SK-MEL-5 (cell line): ENCODE results near the gene SCAMP5. TPM values are rescaled to one million over a fixed set of nuclear protein-coding genes. Genes with fewer than 3 reads are reported as not detected.
A peak's percentile ranks its signal among the peaks of the same experiment; 100 is the strongest.

Source experiments
- DNase-seq: peaks from one replicate; pipeline ENCODE4 v3.0.0-alpha.2; 2016; ENCODE audit warnings: low read depth, low spot score
- in situ Hi-C: cut with HindIII; loops from 2 replicates; pipeline ENCODE4 v1.10.0; 2016; ENCODE audit warnings: low sequenced_read_pairs, high pct_unique_total_duplicates, low pct_unique_long_range_greater_than_20kb
- total RNA-seq: library from RNA; depleted of rRNA; stranded (reverse); fragments of >200 nt; shearing (Covaris generic); gene quantifications from 2 replicates; pipeline ENCODE4 v1.2.3, GENCODE V29; 2014

The SCAMP5 gene
- total RNA-seq, 1 experiment from 2014 or later: 5.4 TPM

- DNase-seq: no peak
- in situ Hi-C loops: no loop called here
Observed at GRCh38 chr15:74997543-74997942, 2.2 kb downstream of the SCAMP5 start.

DNA sequence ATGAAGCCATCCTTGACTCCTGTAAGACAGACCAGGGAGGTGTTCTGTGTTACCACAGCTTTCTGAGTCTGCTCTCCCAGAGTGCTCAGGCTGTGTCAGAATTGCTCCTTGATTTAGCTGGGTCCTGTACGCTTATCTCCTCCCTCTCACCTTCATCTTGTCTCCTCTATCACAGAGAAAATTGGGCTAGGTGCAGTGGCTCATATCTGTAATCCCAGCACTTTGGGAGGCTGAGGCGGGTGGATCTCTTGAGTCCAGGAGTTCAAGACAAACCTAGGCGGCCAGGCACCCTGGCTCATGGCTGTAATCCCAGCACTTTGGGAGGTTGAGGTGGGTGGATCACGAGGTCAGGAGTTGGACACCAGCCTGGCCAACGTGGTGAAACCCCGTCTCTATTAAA, 5.9 kb downstream of the SCAMP5 start:
- DNase-seq: no peak
- in situ Hi-C loops: no loop called here

DNA sequence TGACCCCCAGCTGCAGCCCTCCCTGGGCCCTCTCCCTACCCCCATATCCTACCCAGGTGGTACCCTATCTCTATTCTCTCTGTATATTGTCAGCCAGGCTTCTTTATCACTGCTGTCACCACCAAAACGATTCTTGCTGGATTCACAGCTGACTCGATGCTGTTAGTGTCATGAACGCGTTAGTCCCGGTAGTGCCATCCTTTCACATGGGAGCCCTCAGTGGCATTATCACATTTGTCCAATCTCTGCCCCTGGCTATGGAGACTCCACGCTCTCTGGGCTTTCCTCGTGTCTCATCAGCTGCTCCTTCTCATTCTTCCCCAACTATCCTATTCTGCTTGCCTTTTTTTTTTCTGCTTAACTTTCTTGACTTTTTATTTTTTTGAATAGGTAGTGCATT, 7.0 kb downstream of the SCAMP5 start:
- in situ Hi-C loops: no loop called here
- DNase-seq: no peak

GRCh38 chr15:75007216-75007615, 11.9 kb downstream of the SCAMP5 start:
- no peak for DNase-seq
- in situ Hi-C loops: no loop called here

DNA sequence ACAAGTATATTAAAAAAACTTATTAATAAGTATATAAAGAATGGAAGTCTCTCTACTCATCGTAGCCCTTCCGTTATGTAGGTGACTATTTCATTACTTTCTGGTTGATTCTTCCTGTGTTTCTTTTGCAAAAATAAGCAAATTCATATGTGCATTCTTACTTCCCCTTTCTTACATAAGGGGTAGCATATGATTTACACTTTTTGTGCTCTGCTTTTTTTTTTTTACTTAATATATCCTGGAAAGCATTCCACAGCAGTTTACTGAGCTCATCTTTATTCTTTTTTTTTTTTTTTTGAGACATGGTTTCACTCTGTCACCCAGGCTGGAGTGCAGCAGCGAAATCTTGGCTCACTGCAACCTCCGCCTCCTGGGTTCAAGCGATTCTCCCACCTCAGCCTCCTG, 12.9 kb downstream of the SCAMP5 start:
- in situ Hi-C loops: no loop called here
- no peak for DNase-seq

GRCh38 chr15:75008629-75009326, 13.4 kb downstream of the SCAMP5 start:
- in situ Hi-C loops: no loop called here
- DNase-seq: no peak

DNA sequence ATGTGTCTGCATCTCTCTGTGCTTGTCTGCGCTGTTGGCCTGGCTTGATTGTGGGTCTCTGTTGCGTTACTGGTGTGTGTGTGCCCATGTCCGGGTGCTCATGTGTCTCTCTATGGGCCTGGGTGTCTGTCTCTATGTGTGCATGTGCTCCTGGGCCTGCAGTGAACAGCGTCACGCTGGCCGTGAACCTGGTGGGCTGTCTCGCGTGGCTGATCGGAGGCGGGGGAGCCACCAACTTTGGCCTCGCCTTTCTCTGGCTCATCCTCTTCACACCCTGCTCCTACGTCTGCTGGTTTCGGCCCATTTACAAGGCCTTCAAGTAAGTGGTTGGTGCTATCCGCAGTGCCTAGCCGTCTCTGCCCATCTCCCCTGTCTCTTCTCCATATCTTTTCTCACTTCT, 21.1 kb downstream of the SCAMP5 start:
- in situ Hi-C loops: no loop called here
- DNase-seq: no peak

DNA sequence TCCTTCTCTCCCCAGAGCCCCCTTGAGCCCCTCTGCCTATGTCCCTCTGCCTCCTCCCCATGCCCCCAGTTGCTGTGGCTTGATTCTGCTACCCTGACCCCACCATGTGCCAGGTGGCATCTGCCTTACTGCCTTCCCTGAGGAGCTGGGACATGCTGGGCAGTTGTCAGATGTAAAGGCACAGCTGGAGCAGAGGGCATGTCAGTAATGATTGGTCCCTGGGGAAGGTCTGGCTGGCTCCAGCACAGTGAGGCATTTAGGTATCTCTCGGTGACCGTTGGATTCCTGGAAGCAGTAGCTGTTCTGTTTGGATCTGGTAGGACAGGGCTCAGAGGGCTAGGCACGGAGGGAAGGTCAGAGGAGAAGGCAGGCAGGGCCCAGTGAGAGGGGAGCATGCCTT, 24.6 kb downstream of the SCAMP5 start:
- in situ Hi-C loops: no loop called here
- DNase-seq: no peak

DNA sequence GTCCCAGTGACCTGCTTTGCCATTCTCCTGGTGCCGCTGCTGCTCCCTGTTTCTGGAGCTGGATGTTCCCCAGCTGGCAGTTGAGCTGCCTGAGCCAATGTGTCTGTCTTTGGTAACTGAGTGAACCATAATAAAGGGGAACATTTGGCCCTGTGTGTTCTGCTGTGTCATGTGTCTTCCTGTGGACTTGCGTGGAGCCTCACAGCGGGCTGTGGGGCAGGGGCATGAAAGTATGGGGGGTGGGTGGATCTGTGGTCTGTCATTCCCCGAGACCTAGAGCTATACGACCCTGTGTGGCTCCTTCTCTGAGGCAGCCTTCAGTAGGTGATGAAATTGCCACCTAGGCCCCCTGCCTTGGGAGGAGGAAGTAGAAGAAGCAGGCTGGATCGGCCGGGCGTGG, 26.0 kb downstream of the SCAMP5 start:
- in situ Hi-C loops: no loop called here
- DNase-seq: no peak

DNA sequence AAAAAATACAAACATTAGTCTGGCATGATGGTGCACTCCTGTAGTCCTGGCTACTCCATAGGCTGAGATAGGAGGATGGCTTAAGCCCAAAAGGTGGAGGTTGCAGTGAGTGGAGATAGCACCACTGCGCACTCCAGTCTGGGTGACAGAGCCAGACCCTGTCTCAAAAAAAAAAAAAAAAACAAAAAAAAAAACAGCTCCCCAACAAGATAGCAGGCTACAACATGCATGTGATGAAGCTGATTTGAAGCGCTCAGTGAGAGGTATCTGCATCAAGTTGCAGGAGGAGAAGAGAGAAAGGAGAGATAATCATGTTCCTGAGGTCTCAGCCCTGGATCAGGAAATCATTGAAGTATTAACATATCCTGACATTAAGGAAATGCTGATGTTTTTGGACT, 27.4 kb downstream of the SCAMP5 start:
- DNase-seq: no peak
- in situ Hi-C loops: no loop called here

DNA sequence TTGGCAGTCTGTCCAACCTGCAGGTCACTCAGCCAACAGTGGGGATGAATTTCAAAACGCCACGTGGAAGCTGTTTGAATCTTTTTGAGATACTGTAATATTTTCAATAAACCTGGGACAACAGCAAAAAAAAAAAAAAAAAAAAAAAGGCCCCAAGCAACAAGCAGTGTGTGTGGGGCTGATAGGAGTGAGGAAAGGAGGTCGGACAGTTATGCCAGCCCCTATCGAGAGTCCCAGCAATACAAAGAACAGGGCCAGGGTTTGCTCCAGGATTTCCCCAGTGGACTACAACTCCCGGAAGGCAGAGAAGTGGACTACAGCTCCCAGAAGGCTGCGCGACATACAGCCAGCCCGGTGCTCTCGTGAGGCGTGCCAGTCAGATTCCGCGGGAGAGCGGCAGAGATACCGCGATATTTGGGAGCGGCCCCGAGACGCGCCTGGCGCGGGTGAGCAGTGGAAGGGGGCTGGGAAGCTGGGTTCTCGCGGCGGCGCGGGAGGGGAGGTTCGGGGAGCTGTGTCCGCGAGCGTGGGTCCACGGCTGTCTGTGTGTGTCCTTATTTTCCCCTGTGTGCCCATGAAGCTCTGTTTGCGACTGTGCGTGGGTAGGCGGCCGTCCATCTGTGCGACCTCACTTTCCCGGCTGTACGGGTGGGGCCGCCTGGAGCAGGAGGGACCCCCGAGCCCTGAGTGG, 28.0 kb downstream of the SCAMP5 start, which contains the start of gene PPCDC:
Gene PPCDC, plus strand, starts transcription at position 410 of the 691 bp plus-strand sequence. CDS start 4,729 bp downstream, outside the sequence.
- in situ Hi-C loops: no loop called here
- DNase-seq: peak; percentile 97

DNA sequence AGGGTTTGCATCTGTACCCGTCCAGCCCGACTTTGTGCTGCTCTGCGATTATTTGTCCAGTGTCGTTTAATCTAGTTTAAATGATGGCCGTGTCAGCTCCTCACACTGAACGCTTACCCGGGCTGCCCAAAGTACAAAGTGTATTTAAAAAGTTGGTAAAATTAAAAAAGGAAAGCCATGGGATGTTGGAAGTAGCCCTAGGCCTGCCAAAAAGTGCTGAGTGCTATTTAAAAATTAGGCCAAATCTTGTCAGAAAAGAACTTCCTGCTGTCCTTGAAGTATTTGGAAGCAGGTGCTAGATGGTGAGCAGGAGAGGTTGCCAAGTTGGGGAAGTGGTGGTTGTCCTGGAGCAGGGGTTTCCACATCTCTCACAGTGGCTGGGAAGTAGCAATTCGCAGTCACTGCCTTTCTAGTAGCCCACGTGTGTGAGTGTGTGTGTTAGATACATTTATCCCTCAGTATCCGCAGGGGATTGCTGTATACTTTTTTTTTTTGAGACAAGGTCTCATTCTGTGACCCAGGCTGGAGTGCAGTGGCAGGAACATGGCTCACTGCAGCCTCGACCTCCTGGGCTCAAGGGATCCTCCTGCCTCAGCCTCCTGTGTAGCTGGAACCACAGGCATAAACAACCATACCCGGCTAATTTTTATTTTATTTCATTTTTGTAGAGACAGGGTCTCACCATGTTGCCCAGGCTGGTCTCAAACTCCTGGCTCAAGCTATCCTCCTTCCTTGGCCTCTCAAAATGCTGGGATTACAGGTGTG, 28.7 kb downstream of the SCAMP5 start:
- in situ Hi-C loops: no loop called here
- DNase-seq: peak; percentile 31

DNA sequence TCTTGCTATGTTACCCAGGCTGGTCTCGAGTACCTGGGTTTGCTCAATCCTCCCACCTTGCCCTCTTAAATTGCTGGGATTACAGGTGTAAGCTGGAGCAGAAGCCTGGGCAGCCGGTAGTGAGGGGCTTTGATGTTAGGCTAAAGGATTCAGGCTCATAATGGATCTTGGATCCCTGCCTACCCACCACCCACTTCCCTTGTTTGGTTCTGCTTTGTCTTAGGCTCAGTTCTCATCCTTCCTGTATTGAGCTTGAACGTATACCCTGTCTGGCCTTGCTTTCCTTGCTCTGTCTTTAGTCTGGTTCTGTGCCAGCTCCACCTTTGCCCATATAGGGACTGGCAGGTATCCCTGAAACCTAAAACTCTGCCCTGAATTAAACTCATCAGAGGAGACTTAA, 29.7 kb downstream of the SCAMP5 start:
- DNase-seq: no peak
- in situ Hi-C loops: no loop called here

DNA sequence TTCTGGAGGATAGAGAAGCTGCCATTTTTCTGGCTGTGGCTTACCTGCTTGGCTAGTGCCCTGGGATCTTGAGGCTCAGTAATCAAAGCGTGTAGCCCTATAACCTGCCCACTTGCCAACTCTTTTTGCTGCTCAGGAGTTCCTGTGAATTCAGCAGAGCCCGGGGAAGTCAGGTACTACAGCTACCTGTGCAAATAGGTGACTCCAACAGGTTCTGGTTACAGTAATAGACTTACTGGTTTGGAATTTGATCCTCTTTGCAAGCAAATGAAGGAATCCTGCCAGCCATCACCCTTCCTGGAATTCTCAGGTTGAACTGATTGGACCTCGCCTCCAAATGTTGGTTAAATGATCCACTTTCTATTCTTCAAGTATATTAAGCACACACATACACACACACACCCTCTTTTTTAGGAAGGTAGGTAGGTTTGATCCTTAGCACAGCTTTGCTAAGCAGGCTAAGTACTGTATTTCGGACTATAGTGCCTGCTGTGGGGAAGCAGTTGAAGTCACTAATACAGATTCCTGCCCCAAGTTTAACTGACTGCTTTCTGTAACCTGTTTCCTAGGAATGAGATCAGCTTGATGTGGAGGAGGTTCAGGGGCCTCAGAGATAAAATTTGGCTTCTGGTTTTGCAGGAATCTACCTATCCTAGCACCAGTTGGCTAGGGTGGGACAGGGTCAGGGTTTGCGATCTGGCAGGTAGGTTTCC, 30.3 kb downstream of the SCAMP5 start:
- DNase-seq: no peak
- in situ Hi-C loops: no loop called here

GRCh38 chr15:75027551-75027950, 32.2 kb downstream of the SCAMP5 start:
- in situ Hi-C loops: no loop called here
- no peak for DNase-seq

DNA sequence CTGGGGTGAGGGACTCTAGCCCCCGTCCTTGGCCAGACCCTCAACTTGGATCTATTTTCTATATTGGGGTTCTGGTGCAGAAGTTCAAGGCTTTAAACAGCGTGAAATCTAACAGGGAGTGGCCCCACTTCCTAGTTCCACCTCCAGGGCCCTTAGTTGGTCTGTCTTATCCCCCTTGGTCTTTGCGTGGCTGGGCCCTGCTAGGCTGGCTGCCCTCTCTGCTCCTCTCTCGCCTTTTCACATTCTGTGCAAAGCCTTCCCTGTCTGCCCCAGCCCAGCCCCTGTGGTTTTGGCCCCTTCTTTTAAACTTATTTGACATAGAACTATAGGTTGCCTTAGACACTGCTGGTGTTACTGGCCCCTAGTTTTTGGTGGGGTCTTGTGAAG, 33.6 kb downstream of the SCAMP5 start:
- in situ Hi-C loops: no loop called here
- DNase-seq: no peak

- DNase-seq: peak; percentile 87
- in situ Hi-C loops: no loop called here
Observed at GRCh38 chr15:75029378-75030022, 34.1 kb downstream of the SCAMP5 start.

GRCh38 chr15:75030023-75030413, 34.7 kb downstream of the SCAMP5 start:
- peak; percentile 35 for DNase-seq
- in situ Hi-C loops: no loop called here
